HepG2 (cell line): ENCODE measurements around the gene ANLN. TPM values are rescaled to one million over a fixed set of nuclear protein-coding genes. Genes with fewer than 3 reads are reported as not detected.
A peak's percentile ranks its signal among the peaks of the same experiment; 100 is the strongest.

Source experiments
- AGO1 ChIP-seq: fragments of 200-400 bp; formaldehyde crosslinking; IDR thresholded peaks from 2 replicates; pipeline ENCODE4 v1.6.1; 2017; ENCODE audit warnings: mild to moderate bottlenecking, low read depth, low read length, moderate library complexity; ENCODE audit not compliant: poor library complexity, severe bottlenecking
- ARID2 ChIP-seq: sonication (generic); formaldehyde crosslinking; IDR thresholded peaks from 2 replicates; pipeline ENCODE4 v1.8.1; 2022; ENCODE audit warnings: mild to moderate bottlenecking, missing genetic modification reagents, borderline replicate concordance
- CEBPB ChIP-seq: IDR thresholded peaks from 2 replicates; pipeline ENCODE4 v1.6.1; 2011; ENCODE audit warnings: low read depth, low read length, improper control_type of control experiment, borderline replicate concordance
- FOXP1 ChIP-seq, 2 experiments: fragments of 450-650 bp in 1 of 2; IDR thresholded peaks; 2 replicates each; pipeline ENCODE4 v1.6.1; 2017 to 2018; ENCODE audit warnings: antibody characterized with exemption in 1 of 2
- GTF2F1 ChIP-seq: fragments of 150-350 bp; IDR thresholded peaks from 2 replicates; pipeline ENCODE4 v1.6.1; 2014; ENCODE audit warnings: low read length
- HMG20B ChIP-seq: conservative IDR thresholded peaks from 2 replicates; pipeline ENCODE4 v1.6.1; 2016; ENCODE audit warnings: missing genetic modification reagents, missing compliant biosample characterization
- NKX3-1 ChIP-seq: sonication (generic); formaldehyde crosslinking; IDR thresholded peaks from 2 replicates; pipeline ENCODE4 v1.5.0; 2020; ENCODE audit warnings: missing genetic modification reagents
- NONO ChIP-seq, 2 experiments: fragments of 450-650 bp in 1 of 2; sonication (generic) in 1 of 2; formaldehyde crosslinking in 1 of 2; IDR thresholded peaks in 1 of 2; conservative IDR thresholded peaks in 1 of 2; 2 replicates each; pipeline versions ENCODE4 v1.6.1 to v1.8.0; 2017 to 2022; ENCODE audit warnings: mild to moderate bottlenecking in 1 of 2, missing genetic modification reagents in 1 of 2, moderate library complexity in 1 of 2
- SIN3A ChIP-seq: IDR thresholded peaks from 2 replicates; pipeline ENCODE4 v1.6.1; 2011; ENCODE audit warnings: low read depth, mild to moderate bottlenecking, control low read depth, low read length, borderline replicate concordance
- SMAD9 ChIP-seq: sonication (generic); formaldehyde crosslinking; IDR thresholded peaks from 2 replicates; pipeline ENCODE4 v1.5.1; 2020; ENCODE audit warnings: mild to moderate bottlenecking, missing genetic modification reagents
- TBX2 ChIP-seq: sonication (generic); formaldehyde crosslinking; IDR thresholded peaks from 2 replicates; pipeline ENCODE4 v1.5.0; 2020; ENCODE audit warnings: missing genetic modification reagents, mild to moderate bottlenecking, borderline replicate concordance
- ZMAT3 ChIP-seq: sonication (generic); formaldehyde crosslinking; conservative IDR thresholded peaks from 2 replicates; pipeline ENCODE4 v1.7.0; 2021; ENCODE audit warnings: missing genetic modification reagents
- ZNF121 ChIP-seq: sonication (generic); formaldehyde crosslinking; IDR thresholded peaks from 2 replicates; pipeline ENCODE4 v1.5.0; 2020; ENCODE audit warnings: mild to moderate bottlenecking, missing genetic modification reagents
- ZNF230 ChIP-seq: sonication (generic); formaldehyde crosslinking; IDR thresholded peaks from 2 replicates; pipeline ENCODE4 v1.4.0; 2020; ENCODE audit warnings: mild to moderate bottlenecking, missing genetic modification reagents
- ZNF235 ChIP-seq: sonication (generic); formaldehyde crosslinking; IDR thresholded peaks from 2 replicates; pipeline ENCODE4 v1.8.1; 2023; ENCODE audit warnings: mild to moderate bottlenecking, missing genetic modification reagents, borderline replicate concordance
- ZNF296 ChIP-seq: sonication (generic); formaldehyde crosslinking; conservative IDR thresholded peaks from 2 replicates; pipeline ENCODE4 v1.5.0; 2020; ENCODE audit warnings: mild to moderate bottlenecking, missing genetic modification reagents
- ZNF441 ChIP-seq: sonication (generic); formaldehyde crosslinking; IDR thresholded peaks from 2 replicates; pipeline ENCODE4 v1.7.0; 2021; ENCODE audit warnings: missing genetic modification reagents, borderline replicate concordance
- polyA plus RNA-seq, 8 experiments: library from polyadenylated mRNA; depleted of rRNA in 3 of 8; stranded (reverse) in 7 of 8; unstranded in 1 of 8; fragments of >200 nt; fragmentation: Illumina TruSeq in 4 of 8; extraction: Trizol in 4 of 8; gene quantifications; 2 replicates each; pipeline versions ENCODE4 v1.2.1 to v1.2.3, GENCODE V29; 2011 to 2016; ENCODE audit warnings: low read depth in 4 of 8, missing spikeins in 1 of 8, mixed read lengths in 1 of 8; ENCODE audit not compliant: insufficient read depth in 1 of 8
- total RNA-seq, 5 experiments: library from RNA; depleted of rRNA; stranded (reverse); fragments of >200 nt; fragmentation: Illumina TruSeq; extraction: Trizol; gene quantifications; 2 replicates each; pipeline ENCODE4 v1.2.3, GENCODE V29; 2016; ENCODE audit warnings: low read depth in 1 of 5
- TF ChIP-seq, protein P1 (sequence below): sonication (generic); formaldehyde crosslinking; IDR thresholded peaks from 2 replicates; pipeline ENCODE4 v1.4.0; 2020; ENCODE audit warnings: mild to moderate bottlenecking, missing genetic modification reagents
- TF ChIP-seq, protein P2 (sequence below): sonication (generic); formaldehyde crosslinking; IDR thresholded peaks from 2 replicates; pipeline ENCODE4 v1.5.1; 2020; ENCODE audit warnings: mild to moderate bottlenecking, missing genetic modification reagents
- TF ChIP-seq, protein P3 (sequence below): sonication (generic); formaldehyde crosslinking; IDR thresholded peaks from 2 replicates; pipeline ENCODE4 v1.8.1; 2023; ENCODE audit warnings: mild to moderate bottlenecking, moderate library complexity, missing genetic modification reagents
- TF ChIP-seq, protein P4 (sequence below): sonication (generic); formaldehyde crosslinking; IDR thresholded peaks from 2 replicates; pipeline ENCODE4 v1.8.1; 2023; ENCODE audit warnings: mild to moderate bottlenecking, inconsistent platforms, moderate library complexity, missing genetic modification reagents, borderline replicate concordance

Gene ANLN
- total and polyA plus RNA-seq, 2 of the 13 experiments (the other 11 are each of a cell fraction or from before 2014, with no cell fraction given), result 20.0 to 72.0 TPM

DNA sequence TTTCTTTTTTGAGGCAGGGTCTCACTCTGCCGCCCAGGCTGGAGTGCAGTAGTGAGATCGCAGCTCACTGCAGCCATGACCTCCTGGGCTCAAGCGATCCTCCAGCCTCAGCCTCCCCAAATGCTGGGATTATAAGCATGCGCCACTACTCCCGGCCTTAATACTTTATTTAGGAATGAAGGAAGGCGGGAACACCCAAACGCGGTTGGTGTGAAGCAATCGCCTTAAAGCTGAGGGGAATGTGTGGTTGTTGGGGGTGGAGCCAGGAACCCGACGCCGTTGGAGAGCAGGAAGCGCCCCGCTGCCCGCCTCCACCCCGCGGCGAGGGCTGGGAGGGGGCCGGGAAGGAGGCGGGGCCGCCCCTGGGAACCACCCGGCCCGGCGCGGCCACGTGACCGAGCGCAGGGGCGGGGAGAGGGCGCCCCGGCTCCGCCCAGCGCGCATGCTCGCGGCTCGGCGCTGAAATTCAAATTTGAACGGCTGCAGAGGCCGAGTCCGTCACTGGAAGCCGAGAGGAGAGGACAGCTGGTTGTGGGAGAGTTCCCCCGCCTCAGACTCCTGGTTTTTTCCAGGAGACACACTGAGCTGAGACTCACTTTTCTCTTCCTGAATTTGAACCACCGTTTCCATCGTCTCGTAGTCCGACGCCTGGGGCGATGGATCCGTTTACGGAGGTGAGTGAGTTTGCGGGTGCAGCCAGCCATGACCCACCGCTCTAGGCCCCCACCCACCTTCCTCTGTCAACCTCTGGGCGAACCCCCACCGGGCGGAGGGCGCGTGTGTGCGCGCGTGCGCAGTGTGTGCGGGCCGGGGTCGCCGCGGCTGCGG, at the start of gene ANLN (continued):
- TF ChIP-seq, protein P1, sequence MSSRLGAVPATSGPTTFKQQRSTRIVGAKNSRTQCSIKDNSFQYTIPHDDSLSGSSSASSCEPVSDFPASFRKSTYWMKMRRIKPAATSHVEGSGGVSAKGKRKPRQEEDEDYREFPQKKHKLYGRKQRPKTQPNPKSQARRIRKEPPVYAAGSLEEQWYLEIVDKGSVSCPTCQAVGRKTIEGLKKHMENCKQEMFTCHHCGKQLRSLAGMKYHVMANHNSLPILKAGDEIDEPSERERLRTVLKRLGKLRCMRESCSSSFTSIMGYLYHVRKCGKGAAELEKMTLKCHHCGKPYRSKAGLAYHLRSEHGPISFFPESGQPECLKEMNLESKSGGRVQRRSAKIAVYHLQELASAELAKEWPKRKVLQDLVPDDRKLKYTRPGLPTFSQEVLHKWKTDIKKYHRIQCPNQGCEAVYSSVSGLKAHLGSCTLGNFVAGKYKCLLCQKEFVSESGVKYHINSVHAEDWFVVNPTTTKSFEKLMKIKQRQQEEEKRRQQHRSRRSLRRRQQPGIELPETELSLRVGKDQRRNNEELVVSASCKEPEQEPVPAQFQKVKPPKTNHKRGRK (CRISPR knock-in tag), result no peak
- TF ChIP-seq ZMAT3 (no peak), TBX2 (CRISPR knock-in tag) (peak; percentile 53; the same call in 1 of the 2 replicates), ZNF121 (0 out of 2 replicates have a peak, but pooled peaks have one; percentile 36), CEBPB (peak; percentile 97), SMAD9 (CRISPR knock-in tag) (no peak), GTF2F1 (no peak), NONO (IDR thresholded peaks at IDR 0.05) (no peak), NONO (CRISPR knock-in tag; conservative IDR thresholded peaks at IDR 0.05) (peak; percentile 4; the same call in 1 of the 2 replicates), AGO1 (no peak), ARID2 (no peak), ZNF296 (CRISPR knock-in tag) (no peak; the same call in 1 of the 2 replicates), NKX3-1 (CRISPR knock-in tag) (no peak), ZNF235 (CRISPR knock-in tag) (no peak; the same call in 1 of the 2 replicates), ZNF441 (no peak), FOXP1 (IDR thresholded peaks at IDR 0.05) (no peak), FOXP1 (CRISPR knock-in tag; IDR thresholded peaks at IDR 0.05) (no peak; the same call in 1 of the 2 replicates), HMG20B (peak; percentile 37; the same call in 1 of the 2 replicates), ZNF230 (peak; percentile 59; the same call in 1 of the 2 replicates), SIN3A (peak; percentile 99)
- TF ChIP-seq, protein P2, sequence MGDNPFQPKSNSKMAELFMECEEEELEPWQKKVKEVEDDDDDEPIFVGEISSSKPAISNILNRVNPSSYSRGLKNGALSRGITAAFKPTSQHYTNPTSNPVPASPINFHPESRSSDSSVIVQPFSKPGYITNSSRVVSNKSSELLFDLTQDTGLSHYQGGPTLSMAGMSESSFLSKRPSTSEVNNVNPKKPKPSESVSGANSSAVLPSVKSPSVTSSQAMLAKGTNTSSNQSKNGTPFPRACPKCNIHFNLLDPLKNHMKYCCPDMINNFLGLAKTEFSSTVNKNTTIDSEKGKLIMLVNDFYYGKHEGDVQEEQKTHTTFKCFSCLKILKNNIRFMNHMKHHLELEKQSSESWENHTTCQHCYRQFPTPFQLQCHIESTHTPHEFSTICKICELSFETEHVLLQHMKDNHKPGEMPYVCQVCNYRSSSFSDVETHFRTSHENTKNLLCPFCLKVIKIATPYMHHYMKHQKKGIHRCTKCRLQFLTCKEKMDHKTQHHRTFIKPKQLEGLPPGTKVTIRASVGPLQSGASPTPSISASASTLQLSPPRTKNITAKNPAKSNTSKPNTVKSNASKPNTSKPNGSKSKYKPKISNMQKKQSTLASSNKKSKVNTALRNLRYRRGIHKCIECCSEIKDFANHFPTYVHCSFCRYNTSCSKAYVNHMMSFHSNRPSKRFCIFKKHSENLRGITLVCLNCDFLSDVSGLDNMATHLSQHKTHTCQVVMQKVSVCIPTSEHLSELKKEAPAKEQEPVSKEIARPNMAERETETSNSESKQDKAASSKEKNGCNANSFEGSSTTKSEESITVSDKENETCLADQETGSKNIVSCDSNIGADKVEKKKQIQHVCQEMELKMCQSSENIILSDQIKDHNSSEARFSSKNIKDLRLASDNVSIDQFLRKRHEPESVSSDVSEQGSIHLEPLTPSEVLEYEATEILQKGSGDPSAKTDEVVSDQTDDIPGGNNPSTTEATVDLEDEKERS (CRISPR knock-in tag), result peak; percentile 77; the same call in 1 of the 2 replicates
- TF ChIP-seq, protein P3, sequence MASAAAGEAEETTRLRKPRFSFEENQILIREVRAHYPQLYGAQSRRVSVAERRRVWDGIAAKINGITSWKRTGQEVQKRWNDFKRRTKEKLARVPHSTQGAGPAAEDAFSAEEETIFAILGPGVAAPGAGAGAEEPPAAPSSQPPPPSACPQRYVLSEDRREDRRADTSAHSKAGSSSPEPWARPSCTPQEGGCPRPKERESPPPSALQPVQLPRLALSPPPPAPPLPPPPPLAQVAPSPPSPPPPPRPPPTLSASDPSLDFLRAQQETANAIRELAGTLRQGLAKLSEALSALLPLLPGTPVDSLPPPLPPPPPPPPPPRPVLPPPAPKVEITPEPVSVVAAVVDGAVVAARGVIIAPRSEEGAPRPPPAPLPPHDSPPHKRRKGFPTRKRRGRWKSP (CRISPR knock-in tag), result no peak
- TF ChIP-seq, protein P4, sequence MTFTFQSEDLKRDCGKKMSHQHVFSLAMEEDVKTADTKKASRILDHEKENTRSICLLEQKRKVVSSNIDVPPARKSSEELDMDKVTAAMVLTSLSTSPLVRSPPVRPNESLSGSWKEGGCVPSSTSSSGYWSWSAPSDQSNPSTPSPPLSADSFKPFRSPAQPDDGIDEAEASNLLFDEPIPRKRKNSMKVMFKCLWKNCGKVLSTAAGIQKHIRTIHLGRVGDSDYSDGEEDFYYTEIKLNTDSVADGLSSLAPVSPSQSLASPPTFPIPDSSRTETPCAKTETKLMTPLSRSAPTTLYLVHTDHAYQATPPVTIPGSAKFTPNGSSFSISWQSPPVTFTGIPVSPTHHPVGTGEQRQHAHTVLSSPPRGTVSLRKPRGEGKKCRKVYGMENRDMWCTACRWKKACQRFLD, result no peak; the same call in 1 of the 2 replicates
